GM18858 (cell line): ENCODE measurements around the gene POT1.

Experiments used
- ATAC-seq: cut with Tn5 transposase; IDR thresholded peaks from one replicate; pipeline ENCODE4 v1.9.1; 2021; ENCODE audit not compliant: unreplicated experiment

The POT1 gene

DNA sequence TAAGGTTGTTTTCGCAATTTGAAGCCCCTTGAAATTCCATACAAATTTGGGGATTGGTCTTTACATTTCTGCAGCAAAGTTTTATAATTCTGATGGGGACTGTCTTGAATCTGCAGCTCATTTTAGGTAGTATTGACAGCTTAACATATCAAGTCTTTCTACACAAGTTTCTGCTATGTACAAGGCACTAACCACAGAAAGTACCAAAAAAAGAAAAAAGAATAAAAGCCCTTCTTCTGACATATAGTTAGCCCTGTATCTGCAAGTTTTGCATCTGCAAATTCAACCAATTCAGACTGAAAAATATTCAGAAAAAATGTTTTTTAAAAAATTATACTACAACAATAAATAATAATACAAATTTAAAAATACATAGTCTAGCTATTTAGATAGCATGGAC is 15.3 kb downstream of the POT1 start:
- peak; percentile 44 for ATAC-seq

DNA sequence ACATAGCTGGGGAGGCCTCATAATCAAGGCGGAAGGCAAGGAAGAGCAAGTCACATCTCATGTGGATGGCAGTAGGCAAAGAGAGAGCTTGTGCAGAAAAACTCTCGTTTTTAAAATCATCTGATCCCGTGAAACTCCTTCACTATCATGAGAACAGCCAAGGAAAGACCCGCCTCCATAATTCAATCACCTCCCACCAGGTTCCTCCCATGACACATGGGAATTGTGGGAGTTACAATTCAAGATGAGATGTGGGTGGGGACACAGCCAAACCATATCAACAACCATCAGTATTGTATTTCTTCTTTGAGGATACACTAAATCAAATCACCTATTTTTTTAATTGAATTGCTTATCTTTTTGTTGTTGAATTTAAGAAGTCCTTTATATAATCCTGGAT is 16.7 kb downstream of the POT1 start:
- no peak for ATAC-seq

DNA sequence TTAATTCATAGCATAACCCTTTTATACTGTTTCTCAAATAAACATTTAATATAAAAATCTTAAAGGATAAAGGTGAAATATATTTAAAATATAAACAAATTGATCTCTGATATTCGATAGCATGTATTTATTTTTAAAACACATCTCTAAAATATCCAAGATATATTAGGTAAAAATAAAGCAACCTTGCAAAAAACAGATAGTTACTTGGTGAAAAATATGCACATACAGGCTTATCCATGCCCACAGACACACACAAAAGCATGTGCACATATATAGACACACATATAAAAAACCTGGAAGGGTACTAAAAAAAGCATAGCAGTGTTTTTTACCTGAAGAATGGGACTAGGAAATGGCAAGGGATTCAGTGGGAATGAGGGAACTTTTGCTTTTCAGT is 19.8 kb downstream of the POT1 start:
- ATAC-seq, result no peak

DNA sequence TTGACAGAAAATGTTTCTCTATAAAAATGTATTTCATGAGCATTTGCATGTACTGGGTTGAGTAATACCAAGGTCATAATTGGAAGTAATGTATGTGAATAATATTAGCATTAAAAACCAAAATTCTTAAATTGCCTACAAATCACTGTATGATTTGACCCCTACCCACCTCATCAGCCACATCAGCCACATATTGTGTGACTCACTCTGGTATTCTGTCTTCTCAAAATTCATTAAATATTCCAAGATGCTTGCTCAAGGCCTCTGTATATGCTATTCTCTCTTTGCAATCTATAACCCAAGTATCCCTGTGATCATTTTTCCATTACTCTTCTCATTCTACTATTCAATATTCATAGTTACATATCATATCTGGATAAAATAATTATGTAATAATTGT is 21.4 kb downstream of the POT1 start:
- ATAC-seq, result no peak

DNA sequence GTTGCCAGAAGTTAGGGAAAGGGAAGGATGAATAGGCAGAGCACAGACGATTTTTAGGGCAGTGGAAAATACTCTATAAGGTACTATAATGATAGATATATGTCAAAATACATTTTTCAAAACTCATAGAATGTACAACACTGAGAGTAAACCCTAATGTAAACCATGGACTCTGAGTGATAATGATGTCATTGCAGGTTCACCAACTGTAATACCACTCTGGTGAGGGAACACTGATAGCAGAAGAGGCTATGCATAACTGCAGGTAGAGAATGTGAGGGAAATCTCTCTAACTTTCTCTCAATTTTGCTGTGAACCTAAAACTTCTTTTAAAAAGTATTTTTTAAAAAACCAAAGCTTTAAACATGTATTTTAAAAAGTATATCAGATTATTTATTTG is 22.1 kb downstream of the POT1 start:
- ATAC-seq, result no peak

DNA sequence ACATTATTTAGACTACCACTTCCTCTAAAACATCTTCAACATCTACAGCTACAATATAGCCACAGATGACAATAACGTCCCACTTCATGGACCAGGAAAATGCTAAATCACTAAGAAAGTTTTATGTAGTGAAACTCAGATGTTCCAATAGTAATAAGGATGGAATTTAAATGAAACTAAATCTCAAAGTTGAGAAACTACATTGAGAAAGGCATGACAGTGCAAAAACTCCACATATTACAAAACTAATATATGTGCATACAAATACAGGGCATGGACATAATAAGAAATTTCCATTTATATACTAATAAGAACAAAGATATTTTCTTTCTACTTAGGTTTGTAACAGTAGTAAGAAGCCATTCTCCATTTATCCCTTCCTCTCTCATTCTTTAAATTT is 31.1 kb downstream of the POT1 start:
- ATAC-seq, result no peak

DNA sequence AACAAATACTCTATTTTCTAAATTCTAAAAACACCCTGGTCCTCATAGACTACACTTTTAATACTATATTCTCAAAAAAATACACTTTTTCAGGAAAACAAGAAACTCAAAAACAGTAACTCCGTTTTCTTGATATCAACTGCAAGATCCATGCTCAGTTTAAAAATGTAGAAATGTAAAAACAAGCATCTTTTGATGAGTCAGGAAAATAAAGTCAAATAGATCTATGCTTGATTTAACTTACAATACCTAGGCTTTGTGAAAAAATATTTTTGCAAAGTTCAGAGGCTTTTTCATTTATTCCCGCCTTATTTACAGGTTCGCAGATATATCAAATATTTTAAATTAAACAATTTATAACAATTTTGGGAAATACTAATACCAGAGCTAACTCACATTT is 33.6 kb downstream of the POT1 start:
- no peak for ATAC-seq

DNA sequence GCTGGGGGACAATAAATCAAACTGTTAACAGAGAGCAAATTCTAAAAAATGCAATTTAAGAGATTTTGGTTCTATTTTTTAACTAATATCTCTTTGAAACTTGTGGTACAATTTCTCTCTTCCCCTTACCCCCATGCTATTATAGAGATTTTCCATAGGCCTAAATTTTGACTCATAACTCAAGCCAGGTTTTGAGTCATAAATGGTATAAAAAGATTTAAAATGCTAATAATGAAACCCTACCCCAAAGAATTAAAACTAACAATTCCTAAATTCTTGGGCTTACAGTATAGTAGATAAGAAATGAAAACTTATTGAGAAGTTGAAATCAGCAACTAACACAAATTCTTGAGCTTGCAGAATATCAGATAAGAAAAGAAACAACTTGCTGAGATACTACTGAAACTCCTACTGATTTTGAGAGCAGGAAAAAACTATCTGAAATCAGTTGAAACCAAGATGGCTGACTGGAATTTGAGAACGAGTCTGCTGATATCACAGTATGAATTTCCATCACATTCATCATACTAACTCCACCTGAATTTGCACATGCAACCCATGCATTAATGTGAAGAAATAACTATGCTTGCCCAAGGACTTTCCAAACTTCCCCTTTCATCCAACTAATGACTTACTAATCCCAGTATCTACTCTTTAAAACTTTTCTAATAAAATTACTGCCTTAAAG is 36.3 kb downstream of the POT1 start:
- peak; percentile 90 for ATAC-seq

DNA sequence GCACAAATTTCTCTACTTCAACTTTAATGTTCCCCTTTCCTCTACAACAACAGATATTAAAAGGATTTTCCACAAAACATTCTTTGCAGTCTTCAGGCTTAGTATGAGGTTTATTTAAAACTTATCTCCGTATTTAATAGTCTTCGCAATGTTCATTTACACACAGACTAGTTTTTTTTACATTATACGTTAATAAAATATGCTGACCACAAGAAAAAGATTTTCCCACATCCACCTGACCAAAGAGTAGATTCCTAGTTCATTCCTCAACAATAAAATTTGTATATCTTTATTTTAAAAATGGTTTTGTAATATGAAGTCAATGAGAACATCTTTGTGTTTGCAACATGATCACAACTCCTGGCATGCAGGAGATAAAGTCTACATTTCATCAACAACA is 42.4 kb downstream of the POT1 start:
- ATAC-seq, result no peak

DNA sequence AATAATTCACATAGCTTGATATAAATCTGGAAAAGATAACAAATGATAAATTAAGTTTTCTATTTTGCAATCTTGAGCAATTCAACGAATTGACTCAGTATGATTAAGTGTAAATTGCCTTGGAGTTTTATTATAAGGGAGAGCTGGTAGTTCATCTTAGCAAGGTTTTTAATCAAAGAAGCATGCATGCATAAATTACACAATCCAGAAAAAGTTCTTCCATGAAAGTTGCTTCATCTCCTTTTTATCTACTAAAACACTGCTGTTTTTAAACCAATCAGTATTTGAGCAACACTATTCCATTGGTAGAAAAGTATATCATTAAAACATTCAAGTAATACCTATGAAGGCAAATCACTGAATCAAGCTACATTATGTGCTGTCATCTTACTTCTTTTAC is 47.6 kb downstream of the POT1 start:
- no peak for ATAC-seq

DNA sequence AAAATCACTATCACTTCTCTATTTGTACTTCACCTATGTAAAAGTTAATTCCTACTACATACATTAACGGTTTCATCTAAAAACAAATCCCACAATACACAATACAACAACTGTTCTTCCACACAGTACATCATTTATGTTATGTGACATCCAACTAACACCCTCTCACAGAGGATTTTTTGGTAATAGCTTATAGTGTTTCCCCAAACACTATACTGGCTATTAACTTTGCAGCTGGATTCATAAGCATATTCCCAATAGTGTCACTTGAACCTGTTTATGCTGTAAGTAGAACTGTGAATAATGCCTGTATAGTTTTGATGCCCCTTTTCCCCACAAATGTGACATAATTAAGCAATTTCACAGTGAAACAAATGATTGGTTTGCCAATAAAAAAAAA is 49.9 kb downstream of the POT1 start:
- no peak for ATAC-seq

DNA sequence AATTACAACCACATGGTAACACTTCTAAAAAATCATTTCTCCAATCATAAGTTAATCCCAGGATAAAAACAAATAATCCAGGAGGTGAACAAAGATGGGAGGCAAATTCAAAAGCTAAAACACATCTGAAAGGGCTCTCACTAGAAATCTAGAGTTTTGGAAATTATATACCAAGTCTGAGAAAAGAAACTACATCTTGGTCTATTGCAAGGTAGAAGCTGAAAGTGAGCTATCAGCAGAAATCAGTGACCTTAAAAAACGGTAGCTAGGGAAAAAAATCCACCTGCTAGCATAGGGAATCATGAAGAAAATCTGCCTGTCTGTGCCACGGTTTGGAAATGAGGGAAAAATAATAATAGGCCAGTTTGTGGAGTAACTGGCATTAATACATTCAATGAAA is 50.5 kb downstream of the POT1 start:
- no peak for ATAC-seq

DNA sequence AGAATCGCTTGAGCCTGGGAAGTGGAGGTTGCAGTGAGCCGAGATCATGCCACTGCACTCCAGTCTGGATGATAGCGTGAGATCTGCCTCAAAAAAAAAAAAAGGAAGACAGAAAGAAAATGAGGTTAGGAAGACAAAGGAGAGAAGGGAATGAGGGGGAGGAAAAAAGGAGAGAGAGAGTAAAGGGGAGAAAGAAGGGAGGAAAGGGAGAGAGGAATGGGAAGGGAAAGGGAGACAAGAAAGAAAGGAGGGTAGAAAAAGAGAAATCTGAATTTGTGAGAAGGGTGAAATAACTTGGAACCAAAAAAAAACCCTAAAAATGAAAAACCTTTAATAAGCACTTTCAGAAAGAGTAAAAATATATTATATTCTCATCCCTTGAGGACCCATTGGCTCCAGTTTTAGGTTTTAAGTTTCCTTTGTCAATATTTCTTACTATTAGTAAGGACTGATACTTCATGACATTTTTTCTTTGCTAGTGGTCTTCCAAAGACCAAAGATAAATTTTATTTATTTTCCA is 54.9 kb downstream of the POT1 start:
- ATAC-seq, result no peak

DNA sequence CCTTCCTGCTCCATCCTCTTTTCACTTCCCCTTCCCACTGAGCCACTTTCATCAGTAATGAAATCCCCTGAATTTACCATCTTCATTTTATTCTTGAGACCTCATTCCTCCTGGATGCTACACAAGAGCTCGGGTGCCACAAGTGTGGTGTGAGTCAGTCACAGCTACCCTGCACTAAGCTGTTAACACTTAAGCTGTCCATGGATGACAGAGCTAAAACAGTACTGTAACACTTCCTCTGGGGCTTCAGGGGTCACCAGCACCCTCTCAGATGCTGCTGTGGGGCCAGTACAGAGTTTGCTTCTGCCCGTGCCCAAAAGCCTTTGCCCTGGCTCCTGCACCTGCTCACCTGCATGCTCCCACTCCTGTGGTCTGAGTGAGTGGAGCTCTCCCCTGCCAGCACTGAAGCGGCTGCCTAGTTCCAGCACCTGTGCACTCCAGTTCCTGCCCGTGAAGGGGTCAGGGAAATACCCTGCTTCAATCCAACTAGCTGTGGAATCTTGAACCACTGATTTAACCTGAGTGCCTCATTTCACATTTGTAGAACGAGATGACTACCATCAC is 71.9 kb downstream of the POT1 start:
- no peak for ATAC-seq

DNA sequence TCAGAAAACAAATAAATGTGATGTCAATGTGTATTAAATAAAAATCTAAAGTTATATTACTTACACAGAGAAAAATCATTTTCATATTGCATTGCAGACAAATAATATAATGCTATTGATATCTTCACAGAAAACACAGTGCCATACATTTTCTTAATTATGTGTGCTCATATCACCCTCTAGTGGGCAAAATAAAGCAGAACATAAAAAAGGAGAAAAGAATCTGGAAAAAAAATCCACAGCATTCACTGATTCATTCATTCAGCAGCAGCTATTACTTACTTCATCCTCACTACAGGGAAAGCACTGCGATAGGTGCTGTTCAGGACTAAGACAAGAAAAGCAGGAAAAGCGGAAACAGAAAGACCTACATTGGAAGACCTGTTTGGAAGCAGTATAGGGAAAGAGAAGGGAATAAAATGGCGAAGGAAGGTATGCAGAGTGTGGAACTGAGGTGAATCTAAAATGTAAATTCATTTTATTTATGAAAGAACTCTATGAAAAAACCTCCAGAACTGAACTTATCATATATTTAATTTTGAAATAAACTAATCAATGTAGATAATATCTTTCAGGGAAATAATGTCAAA is 73.2 kb downstream of the POT1 start:
- no peak for ATAC-seq

DNA sequence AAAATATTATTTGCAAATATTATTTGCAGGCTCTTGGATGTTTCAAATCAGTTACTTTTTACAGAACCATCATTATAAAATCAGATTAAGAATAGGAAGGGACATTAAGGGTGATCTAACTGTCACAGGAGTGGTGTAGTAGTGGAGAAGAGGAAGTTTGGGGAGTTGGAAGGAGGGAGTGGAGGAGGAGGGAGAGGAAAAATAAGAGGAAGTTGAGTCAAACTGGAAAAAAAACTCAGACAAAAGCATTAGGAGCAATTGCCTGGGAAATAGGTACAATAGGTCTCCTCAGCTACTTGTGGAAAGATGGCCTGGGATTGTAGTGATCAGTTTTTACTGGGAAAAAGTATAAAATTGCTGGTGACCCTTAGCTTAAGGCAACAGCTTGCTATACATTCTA is 86.3 kb downstream of the POT1 start:
- no peak for ATAC-seq

DNA sequence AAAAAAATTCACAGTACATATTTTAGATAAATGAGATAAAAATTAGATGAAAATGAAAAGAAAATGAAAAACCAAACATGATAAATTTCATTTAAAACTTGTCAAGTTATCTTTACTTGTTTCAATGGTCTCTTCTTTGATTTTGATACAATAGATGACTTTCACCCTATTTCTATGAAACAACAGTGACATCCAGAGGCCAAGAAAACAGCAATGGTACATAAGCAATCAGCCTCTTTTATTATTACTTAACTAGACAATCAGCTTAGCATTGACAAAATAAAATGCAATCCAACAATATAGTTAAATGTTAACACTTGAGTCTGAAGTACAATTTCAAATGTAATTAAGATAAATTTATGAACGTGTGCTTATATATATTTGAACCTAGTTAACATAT is 89.2 kb downstream of the POT1 start:
- ATAC-seq, result no peak

DNA sequence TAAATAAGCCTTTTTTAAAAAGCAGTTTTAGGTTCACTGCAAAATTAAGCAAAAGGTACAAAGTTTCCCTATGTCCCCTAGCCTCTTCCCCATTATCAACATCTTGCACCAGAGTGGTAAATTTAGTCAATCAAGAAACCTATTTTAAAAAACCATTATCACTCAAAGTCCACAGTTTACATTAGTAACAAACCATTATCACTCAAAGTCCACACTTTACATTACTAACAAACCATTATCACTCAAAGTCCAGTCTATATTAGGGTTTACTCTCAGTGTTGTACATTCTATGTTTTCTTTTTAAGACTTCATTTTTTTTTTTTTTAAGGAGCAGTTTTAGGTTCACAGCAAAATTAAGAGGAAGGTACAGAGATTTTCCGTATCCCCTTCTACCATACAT is 89.9 kb downstream of the POT1 start:
- no peak for ATAC-seq

DNA sequence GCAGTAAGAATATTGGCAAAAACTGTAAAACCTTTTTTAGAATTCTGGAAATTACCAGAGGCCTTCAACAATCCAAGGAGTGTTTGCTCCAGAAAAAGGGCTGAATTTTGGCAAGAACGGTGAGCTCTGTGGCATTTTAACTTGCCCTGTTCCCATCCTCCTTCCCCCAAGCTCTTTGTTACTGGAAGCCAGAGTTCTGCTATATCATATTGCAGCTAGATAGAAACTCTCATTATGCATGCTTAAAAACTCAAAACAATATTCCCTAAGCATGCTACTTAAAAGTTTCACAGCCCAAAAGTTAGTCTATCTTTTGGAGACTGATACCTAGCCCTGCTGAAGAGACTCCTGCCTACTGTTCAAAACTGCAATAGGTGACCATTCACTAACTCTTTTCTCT is 93.5 kb downstream of the POT1 start:
- no peak for ATAC-seq

DNA sequence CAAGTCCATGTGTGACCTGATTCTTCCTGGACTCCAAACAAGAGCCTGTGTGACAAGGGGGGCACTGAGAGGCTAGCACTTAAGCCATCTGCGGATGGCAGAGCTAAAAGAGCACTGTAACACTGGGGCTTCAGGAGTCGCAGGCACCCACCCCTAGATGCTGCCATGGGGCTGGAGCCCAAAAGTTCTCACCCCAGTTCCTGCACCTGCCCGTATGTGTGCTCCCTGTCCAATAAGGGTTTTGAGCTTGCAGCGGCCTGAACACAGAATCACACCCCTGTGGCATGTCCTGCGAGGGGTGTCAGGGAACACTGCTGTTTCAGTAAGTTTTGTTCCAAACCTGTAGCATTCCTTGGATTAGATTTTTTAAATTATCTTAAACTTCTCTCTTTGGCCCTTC is 110.8 kb downstream of the POT1 start:
- no peak for ATAC-seq

DNA sequence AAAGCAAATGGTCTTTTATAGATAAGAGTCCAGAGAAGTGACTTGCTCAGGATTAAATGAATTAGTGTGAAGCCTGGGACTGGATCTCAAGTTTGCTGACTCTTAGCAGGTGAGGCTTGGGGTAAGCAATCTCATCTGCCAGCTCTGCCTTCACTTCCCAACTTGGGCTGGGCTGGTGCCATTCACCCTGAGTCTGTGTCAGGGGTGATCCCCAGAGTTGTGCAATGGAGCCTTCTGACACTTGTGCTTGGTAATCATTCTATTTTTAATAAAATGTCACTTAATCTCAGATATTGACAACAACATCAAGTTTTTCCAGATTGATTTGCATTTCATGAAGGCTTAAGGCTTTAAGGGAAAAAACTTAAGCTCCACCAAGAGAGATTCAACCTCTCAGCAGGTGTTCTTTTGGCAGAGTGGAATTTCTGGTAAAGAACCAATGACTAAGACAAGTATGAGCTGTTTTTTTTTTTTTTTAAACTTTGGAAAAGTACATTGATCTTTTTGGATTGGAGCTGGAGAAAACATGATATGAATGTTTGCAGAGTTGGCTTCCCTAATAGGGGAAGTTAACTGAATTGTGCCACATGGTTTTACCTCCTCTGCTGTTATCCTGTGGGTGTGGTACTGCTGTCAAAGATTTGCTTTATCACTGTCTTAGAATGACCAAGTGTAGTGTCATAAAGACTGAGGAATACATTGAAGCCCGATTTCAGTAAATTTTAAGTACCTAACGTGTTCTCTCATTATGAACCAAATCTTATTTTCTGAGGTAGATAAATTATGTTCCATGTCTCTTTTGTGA is 115.4 kb downstream of the POT1 start:
- no peak for ATAC-seq

DNA sequence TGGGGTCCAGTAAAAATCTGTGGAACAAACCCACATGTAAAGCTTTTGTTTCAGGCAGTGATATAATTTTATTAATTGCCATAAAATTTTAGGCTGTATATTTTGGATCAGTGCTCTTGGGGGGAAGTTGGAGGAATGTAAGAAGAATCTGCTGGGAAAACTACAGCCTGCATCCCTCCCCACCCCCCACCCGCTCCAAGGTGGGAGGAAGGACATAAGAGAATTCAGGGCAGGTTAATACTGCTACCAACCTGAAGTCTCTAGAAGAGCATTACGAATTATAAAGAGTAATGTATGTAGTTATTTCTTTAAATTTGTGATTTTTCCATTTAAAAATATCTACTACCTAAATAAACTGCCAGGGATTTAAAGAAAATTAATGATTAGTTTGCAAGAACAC is 116.9 kb downstream of the POT1 start:
- no peak for ATAC-seq
